HCT116 (cell line): Measurements from ENCODE around the gene MICALL1.

Experiments
- CTCF ChIP-seq, 3 experiments: fragments of 200-600 bp in 1 of 3; sonication (generic) in 1 of 3; IDR thresholded peaks in 2 of 3; conservative IDR thresholded peaks in 1 of 3; 2 replicates each; pipeline ENCODE4 v1.5.1; 2012 to 2017; ENCODE audit warnings: low read depth in 2 of 3, low read length in 2 of 3, antibody characterized with exemption in 1 of 3, borderline replicate concordance in 1 of 3, control low read depth in 1 of 3, mild to moderate bottlenecking in 1 of 3, mixed read lengths in 1 of 3, mixed run types in 1 of 3, moderate library complexity in 1 of 3; ENCODE audit not compliant: insufficient read depth in 1 of 3
- EZH2phosphoT487 ChIP-seq: fragments of 200-600 bp; IDR thresholded peaks from 2 replicates; pipeline ENCODE4 v1.6.1; 2018; ENCODE audit warnings: antibody characterized with exemption, borderline replicate concordance
- POLR2A ChIP-seq: IDR thresholded peaks from 2 replicates; pipeline ENCODE4 v1.7.0; 2011; ENCODE audit warnings: borderline replicate concordance; ENCODE audit not compliant: insufficient read depth, insufficient read length; ENCODE audit errors: extremely low read depth
- REST ChIP-seq: IDR thresholded peaks from 2 replicates; pipeline ENCODE4 v1.6.1; 2012; ENCODE audit warnings: low read depth
- SIN3A ChIP-seq: IDR thresholded peaks from 2 replicates; pipeline ENCODE4 v1.6.1; 2012; ENCODE audit warnings: low read depth
- SRF ChIP-seq: IDR thresholded peaks from 2 replicates; pipeline ENCODE4 v1.6.1; 2012; ENCODE audit warnings: low read depth
- YY1 ChIP-seq: IDR thresholded peaks from 2 replicates; pipeline ENCODE4 v1.6.1; 2011; ENCODE audit warnings: low read length, low read depth, moderate library complexity, mild to moderate bottlenecking; ENCODE audit not compliant: insufficient replicate concordance; ENCODE audit errors: extremely low read depth
- ZFX ChIP-seq: fragments of 450-650 bp; IDR thresholded peaks from 2 replicates; pipeline ENCODE4 v1.6.1; 2017

- TF ChIP-seq CTCF (IDR thresholded peaks at IDR 0.05 in 2 of 3, conservative IDR thresholded peaks at IDR 0.05 in 1 of 3; ENCODE audit: borderline replicate concordance in 1 of 3, insufficient read depth in 1 of 3, low read depth in 2 of 3, low read length in 2 of 3) (no peak), POLR2A (no peak), REST (no peak), SIN3A (no peak), YY1 (no peak), EZH2phosphoT487 (no peak), ZFX (no peak), SRF (no peak)
Observed at GRCh38 chr22:37982151-37982785, 76.2 kb downstream of the MICALL1 start.
